Left lung (tissue), 10 donors: ENCODE data around the gene SHMT2. TPM values are rescaled to one million over a fixed set of nuclear protein-coding genes. Genes with fewer than 3 reads are reported as not detected.
A peak's percentile ranks its signal among the peaks of the same experiment; 100 is the strongest.

ENCODE experiments used
- ATAC-seq: fragments of 200-7000 bp; cut with Tn5 transposase; one replicate; pipeline ENCODE4 v1.9.1; 2020; ENCODE audit warnings: moderate library complexity
- DNase-seq, 4 donors: peaks; one replicate each; pipeline ENCODE4 v3.0.0-alpha.2; 2013 to 2020
- H3K27ac ChIP-seq, 2 donors: fragments of 200-600 bp; sonication (generic) in 1 of 2; one replicate each; pipeline versions ENCODE4 v1.5.0 to v1.8.0; 2020 to 2021
- H3K27me3 ChIP-seq, 2 donors: fragments of 200-600 bp; sonication (generic) in 1 of 2; one replicate each; pipeline versions ENCODE4 v1.5.0 to v1.8.0; 2020 to 2021
- H3K36me3 ChIP-seq, 2 donors: fragments of 200-600 bp; sonication (generic) in 1 of 2; one replicate each; pipeline versions ENCODE4 v1.5.0 to v1.8.0; 2020 to 2021
- H3K4me1 ChIP-seq, 2 donors: fragments of 200-600 bp; one replicate each; pipeline ENCODE4 v1.8.0; 2021
- H3K4me3 ChIP-seq, 2 donors: fragments of 200-600 bp; sonication (generic) in 1 of 2; one replicate each; pipeline versions ENCODE4 v1.5.0 to v1.8.0; 2020 to 2021; ENCODE audit warnings: mild to moderate bottlenecking in 1 of 2
- H3K9me3 ChIP-seq, 2 donors: fragments of 200-600 bp; sonication (generic) in 1 of 2; one replicate each; pipeline versions ENCODE4 v1.5.0 to v1.8.0; 2020 to 2021
- intact Hi-C, 2 donors: fragments of 100-400 bp; cut with DNase I; formaldehyde crosslinking; loops; one replicate each; pipeline versions ENCODE4 v1.11.2 to v1.14.2; 2022
- polyA plus RNA-seq, 6 donors: library from polyadenylated mRNA; unstranded; fragments of 120-200 nt; gene quantifications; one replicate each; pipeline ENCODE4 v1.2.1, GENCODE V29; 2013; ENCODE audit not compliant: insufficient read length in 6 of 6
- total RNA-seq, 2 donors: library from RNA; stranded (reverse); fragmentation: NEBNext Ultra II Directional; extraction: Animal tissue kit (Norgen Biotek cat#: 25700); gene quantifications; one replicate each; pipeline ENCODE4 v1.2.1, GENCODE V29; 2021
- TF ChIP-seq, protein P1 (sequence below), 2 donors: fragments of 200-600 bp; sonication (generic) in 1 of 2; IDR thresholded peaks; one replicate each; pipeline versions ENCODE4 v1.5.0 to v1.8.0; 2021; ENCODE audit warnings: antibody characterized with exemption in 2 of 2
- donor health status: DM: no; HTN: yes; CAD: no.
- donor health status: DM: no; HTN: no; CAD: no.

SHMT2 gene
- total and polyA plus RNA-seq, 8 donors, result 64.7 to 116 (median 75.6) TPM

DNA sequence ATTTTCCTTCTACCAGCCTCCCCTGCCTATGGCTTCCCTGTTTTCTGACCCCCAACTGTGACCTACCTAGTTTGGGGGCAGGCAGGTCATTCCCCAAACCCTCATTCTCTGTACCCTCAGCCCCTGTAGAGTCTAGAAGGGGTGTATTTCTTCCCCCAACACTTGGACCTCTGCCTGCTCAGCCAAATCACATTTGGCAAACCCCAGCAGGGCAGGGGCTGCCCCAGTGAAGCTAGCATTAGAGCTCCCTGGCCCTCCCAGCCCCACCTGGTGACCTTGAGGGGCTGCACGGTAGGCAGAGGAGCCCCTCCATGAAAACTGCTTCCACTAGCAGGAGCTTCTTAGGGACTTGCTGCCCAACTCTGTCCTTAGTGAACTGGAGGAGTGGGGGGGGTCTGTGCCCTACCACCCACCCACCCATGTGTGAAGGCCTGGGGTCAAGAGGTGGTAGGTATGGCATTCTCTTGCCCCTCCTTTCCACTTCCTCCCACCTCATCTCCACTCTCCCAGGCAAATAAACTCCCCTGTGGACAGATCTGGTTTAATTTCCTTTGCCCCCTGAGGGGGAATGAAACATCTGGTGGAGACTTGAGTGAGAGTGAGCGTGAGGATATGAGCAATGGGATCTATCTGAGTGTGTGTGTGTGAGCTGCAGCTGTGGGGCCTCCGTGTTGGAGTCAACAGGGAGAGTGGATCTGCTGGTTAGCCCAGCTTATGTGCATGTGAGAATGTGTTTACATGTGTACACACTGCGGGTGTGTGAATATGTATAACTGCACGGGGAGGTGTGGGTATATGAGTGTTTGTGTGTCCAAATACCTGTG, 11.3 kb upstream of the SHMT2 start:
- Histone ChIP-seq H3K4me1 (peaks cover 15 to 36% of the 10 kb centered on the region in 2 donors), H3K27ac (no peak overlapping the region), H3K27me3 (peaks cover 79 to 98% of the 10 kb centered on the region in 2 donors), H3K36me3 (no peaks in the 10 kb centered on the region), H3K4me3 (no peak overlapping the region), H3K9me3 (no peaks in the 10 kb centered on the region)
- TF ChIP-seq, protein P1, sequence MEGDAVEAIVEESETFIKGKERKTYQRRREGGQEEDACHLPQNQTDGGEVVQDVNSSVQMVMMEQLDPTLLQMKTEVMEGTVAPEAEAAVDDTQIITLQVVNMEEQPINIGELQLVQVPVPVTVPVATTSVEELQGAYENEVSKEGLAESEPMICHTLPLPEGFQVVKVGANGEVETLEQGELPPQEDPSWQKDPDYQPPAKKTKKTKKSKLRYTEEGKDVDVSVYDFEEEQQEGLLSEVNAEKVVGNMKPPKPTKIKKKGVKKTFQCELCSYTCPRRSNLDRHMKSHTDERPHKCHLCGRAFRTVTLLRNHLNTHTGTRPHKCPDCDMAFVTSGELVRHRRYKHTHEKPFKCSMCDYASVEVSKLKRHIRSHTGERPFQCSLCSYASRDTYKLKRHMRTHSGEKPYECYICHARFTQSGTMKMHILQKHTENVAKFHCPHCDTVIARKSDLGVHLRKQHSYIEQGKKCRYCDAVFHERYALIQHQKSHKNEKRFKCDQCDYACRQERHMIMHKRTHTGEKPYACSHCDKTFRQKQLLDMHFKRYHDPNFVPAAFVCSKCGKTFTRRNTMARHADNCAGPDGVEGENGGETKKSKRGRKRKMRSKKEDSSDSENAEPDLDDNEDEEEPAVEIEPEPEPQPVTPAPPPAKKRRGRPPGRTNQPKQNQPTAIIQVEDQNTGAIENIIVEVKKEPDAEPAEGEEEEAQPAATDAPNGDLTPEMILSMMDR (IDR thresholded peaks at IDR 0.05), result no peak
- DNase-seq (peak in 1 of 4 donors; percentile 64), ATAC-seq (no peak)
- intact Hi-C loops, result no loop called here

DNA sequence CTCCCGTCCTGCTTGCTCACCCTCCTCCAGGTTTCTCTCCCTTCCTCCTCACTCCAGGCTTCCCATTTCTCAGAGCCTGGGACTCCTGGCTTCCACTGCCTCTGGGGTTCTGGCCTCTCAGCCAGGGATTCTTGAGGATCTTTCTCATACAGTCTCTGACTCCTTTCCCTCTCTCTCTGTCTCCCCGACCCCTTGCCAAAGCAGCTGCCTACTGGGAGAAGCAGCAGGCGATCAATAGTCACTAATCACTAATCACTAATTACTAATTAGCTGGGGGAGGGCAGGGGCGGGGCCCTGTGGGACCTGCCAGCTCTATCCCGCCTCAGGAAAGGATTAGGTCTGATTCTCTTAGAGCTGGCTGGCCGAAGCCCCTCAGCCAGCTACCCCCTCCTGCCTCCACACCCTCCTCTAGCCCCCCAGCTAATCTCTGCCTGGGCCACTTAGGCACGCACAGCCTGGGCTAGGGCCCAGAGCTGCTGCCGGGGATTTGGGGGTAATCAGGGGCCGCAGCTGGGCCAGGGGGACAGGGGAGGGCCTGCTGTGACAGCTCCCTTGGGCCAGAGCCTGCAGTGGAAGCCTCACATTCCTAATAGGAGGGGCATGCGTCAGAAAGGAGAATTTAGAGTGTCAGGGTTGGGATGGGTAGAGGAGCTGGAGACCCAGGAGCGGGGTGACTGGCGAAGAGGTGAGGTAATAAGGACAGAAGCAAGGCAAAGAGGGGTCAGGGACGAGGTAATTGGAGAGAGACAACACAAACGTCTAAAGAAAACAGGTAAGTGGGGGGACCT, 10.1 kb upstream of the SHMT2 start:
- DNase-seq (no peak), ATAC-seq (no peak)
- H3K27ac ChIP-seq, result no peak overlapping the region
- H3K36me3 ChIP-seq, result no peaks in the 10 kb centered on the region
- H3K27me3 ChIP-seq, result peaks cover 91 to 100% of the 10 kb centered on the region in 2 donors
- intact Hi-C loops, result no loop called here
- TF ChIP-seq, protein P1 (IDR thresholded peaks at IDR 0.05), result no peak
- H3K9me3 ChIP-seq, result no peaks in the 10 kb centered on the region
- no peak overlapping the region for H3K4me3 ChIP-seq
- peaks cover 15 to 25% of the 10 kb centered on the region in 2 donors for H3K4me1 ChIP-seq

DNA sequence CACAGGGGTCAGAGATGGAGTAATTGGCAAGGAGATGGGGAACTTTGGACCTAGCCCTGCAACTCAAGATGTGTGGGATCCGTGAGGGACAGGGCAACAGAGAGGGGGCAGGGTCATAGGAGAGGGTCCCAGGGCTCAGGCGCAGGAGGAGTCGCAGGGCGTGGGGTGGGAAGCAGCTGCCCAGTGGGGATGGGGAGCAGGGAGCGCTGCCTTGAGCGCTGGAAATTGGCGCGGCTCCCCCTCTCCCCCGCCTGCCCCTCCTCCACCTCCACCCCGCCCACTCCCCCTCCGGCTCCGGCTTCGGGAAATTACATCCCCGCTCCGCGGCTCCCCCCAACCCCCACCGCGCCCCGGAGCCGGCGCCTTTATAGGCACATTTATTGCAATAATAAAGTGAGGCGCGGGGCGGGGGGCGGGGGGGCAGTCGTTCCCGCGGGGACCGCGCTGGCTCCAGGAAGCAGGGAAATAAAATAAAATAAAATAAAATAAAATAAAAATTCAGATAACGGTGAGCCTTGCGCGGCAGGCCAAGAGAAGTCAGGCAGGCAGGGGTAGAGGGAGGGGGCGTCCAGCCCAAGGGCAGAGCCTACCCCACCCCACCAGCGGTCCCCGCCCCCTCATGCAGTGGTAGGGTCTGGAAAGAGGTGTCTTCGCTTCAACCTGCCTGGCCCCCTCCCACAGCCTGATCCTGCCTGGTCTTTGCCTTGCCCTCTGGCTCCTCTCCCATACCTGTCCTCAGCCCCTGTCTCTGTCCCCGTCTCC, 9.3 kb upstream of the SHMT2 start:
- intact Hi-C loops, result no loop called here
- H3K9me3 ChIP-seq, result no peaks in the 10 kb centered on the region
- TF ChIP-seq, protein P1 (IDR thresholded peaks at IDR 0.05), result no peak
- H3K4me1 ChIP-seq, result peaks cover 15 to 32% of the 10 kb centered on the region in 2 donors
- no peak for ATAC-seq
- H3K27me3 ChIP-seq, result peaks cover 92 to 100% of the 10 kb centered on the region in 2 donors
- no peak for DNase-seq
- no peak overlapping the region for H3K4me3 ChIP-seq
- no peaks in the 10 kb centered on the region for H3K36me3 ChIP-seq
- no peak overlapping the region for H3K27ac ChIP-seq

DNA sequence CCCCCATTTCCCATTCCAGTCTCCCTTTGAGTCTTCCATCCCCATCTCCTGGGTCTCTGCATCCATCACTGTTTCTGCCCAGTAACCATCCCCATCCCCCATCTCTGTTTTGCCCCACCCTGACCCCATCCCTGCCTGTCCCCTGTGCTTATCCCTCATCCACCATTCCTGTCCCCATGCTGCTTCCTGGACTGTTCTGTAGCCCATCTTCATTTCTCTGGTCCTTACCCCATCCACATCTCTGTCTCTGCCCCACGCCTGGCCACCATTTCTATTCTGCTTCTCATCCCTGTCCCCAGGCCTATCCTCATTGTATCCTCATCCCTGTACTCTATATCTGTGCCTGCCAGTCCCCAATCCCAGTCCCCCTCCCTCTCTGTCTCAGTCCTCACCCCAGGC, 8.7 kb upstream of the SHMT2 start:
- Histone ChIP-seq H3K4me3 (no peak overlapping the region), H3K27ac (no peak overlapping the region), H3K9me3 (no peaks in the 10 kb centered on the region), H3K4me1 (peaks cover 12 to 34% of the 10 kb centered on the region in 2 donors), H3K36me3 (no peaks in the 10 kb centered on the region), H3K27me3 (peaks cover 92 to 100% of the 10 kb centered on the region in 2 donors)
- DNase-seq (no peak), ATAC-seq (no peak)
- intact Hi-C loops, result no loop called here
- TF ChIP-seq, protein P1 (IDR thresholded peaks at IDR 0.05), result no peak
